H1 (cell line): ENCODE results near the gene SLC2A8. TPM values are rescaled to one million over a fixed set of nuclear protein-coding genes. Genes with fewer than 3 reads are reported as not detected.

Experiments
- CTCF ChIA-PET: fragments of 300-600 bp; sonication (Branson Sonifier 250); formaldehyde crosslinking; loops from one replicate; lab custom pipeline; 2021; ENCODE audit not compliant: partially characterized antibody; lab: Charles Lee
- POLR2A ChIA-PET: fragments of 300-600 bp; sonication (Branson Sonifier 250); formaldehyde crosslinking; loops from one replicate; lab custom pipeline; 2021; ENCODE audit warnings: inconsistent platforms; ENCODE audit not compliant: partially characterized antibody; lab: Charles Lee
- DNase-seq, 2 experiments: peaks; one replicate each; pipeline versions ENCODE4 v3.0.0 to v3.0.0-alpha.2; 2010 to 2022; ENCODE audit warnings: low spot score in 2 of 2, low read depth in 1 of 2, mixed read lengths in 1 of 2
- FAIRE-seq: peaks from 2 replicates; lab custom pipeline; 2011; peaks lifted over from hg19 to GRCh38; lab: Jason Lieb, UNC
- H2AFZ ChIP-seq: 2 replicates; pipeline ENCODE4 v1.8.1; 2012; ENCODE audit warnings: low read length, inconsistent platforms
- H2AK5ac ChIP-seq: 2 replicates; pipeline ENCODE4 v1.6.1; 2013; ENCODE audit warnings: low read depth, low read length
- H2BK120ac ChIP-seq: replicated peaks from 2 replicates; pipeline ENCODE3; 2013; ENCODE audit warnings: low read depth, low read length, inconsistent platforms
- H2BK12ac ChIP-seq: 2 replicates; pipeline ENCODE4 v1.6.1; 2013; ENCODE audit warnings: low read depth, low read length
- H2BK15ac ChIP-seq: 2 replicates; pipeline ENCODE4 v1.6.1; 2013; ENCODE audit warnings: low read length
- H2BK20ac ChIP-seq: 2 replicates; pipeline ENCODE4 v1.6.1; 2013; ENCODE audit warnings: low read length
- H2BK5ac ChIP-seq: 2 replicates; pipeline ENCODE4 v1.6.1; 2013; ENCODE audit warnings: low read depth, low read length
- H3K14ac ChIP-seq: 2 replicates; pipeline ENCODE4 v1.6.1; 2013; ENCODE audit warnings: inconsistent platforms; ENCODE audit not compliant: insufficient read length
- H3K18ac ChIP-seq: 2 replicates; pipeline ENCODE4 v1.6.1; 2013; ENCODE audit warnings: low read length; ENCODE audit errors: extremely low read depth
- H3K23ac ChIP-seq: 2 replicates; pipeline ENCODE4 v1.6.1; 2013; ENCODE audit warnings: inconsistent platforms; ENCODE audit not compliant: insufficient read length
- H3K23me2 ChIP-seq: 2 replicates; pipeline ENCODE4 v1.6.1; 2013; ENCODE audit warnings: low read depth, low read length
- H3K27ac ChIP-seq: 2 replicates; pipeline ENCODE4 v1.6.1; 2011; ENCODE audit warnings: low read depth, low read length, inconsistent platforms
- H3K27me3 ChIP-seq, 4 experiments: replicated peaks in 1 of 4; 1 replicate in 1 of 4; 2 replicates in 3 of 4; pipeline versions ENCODE4 v1.6.1 to v1.8.1; 2011 to 2013; ENCODE audit warnings: low read length in 3 of 4, mild to moderate bottlenecking in 3 of 4, inconsistent platforms in 2 of 4, mixed read lengths in 2 of 4, moderate library complexity in 1 of 4; ENCODE audit not compliant: control insufficient read depth in 3 of 4, insufficient read depth in 3 of 4; ENCODE audit errors: extremely low read depth in 1 of 4
- H3K36me3 ChIP-seq, 4 experiments: 2 replicates each; pipeline versions ENCODE4 v1.6.1 to v1.8.1; 2011 to 2013; ENCODE audit warnings: mild to moderate bottlenecking in 4 of 4, low read length in 3 of 4, moderate library complexity in 2 of 4, control low read depth in 1 of 4, inconsistent platforms in 1 of 4; ENCODE audit not compliant: insufficient read depth in 4 of 4, control insufficient read depth in 2 of 4
- H3K4ac ChIP-seq: replicated peaks from 2 replicates; pipeline ENCODE3; 2013; ENCODE audit warnings: low read length, low read depth, mixed read lengths, inconsistent platforms; ENCODE audit not compliant: insufficient read length
- H3K4me1 ChIP-seq, 4 experiments: replicated peaks in 1 of 4; 1 replicate in 1 of 4; 2 replicates in 3 of 4; pipeline versions ENCODE4 v1.6.1 to v1.8.1; 2011 to 2013; ENCODE audit warnings: low read length in 3 of 4, inconsistent platforms in 2 of 4, mixed read lengths in 1 of 4; ENCODE audit not compliant: insufficient read depth in 4 of 4, control insufficient read depth in 3 of 4
- H3K4me2 ChIP-seq, 2 experiments: 2 replicates each; pipeline versions ENCODE4 v1.6.1 to v1.8.1; 2011 to 2013; ENCODE audit warnings: low read depth in 2 of 2, low read length in 2 of 2, control low read depth in 1 of 2, inconsistent platforms in 1 of 2, mild to moderate bottlenecking in 1 of 2; ENCODE audit not compliant: insufficient read depth in 1 of 2
- H3K4me3 ChIP-seq, 4 experiments: fragments of 200-600, 300-600 bp in 1 of 4; sonication (generic), shearing (Covaris generic), sonication (Bioruptor Twin) in 1 of 4; 2 replicates each; pipeline versions ENCODE4 v1.5.1 to v1.8.1; 2011 to 2016; ENCODE audit warnings: low read length in 4 of 4, low read depth in 3 of 4, control low read depth in 2 of 4, inconsistent platforms in 2 of 4, mild to moderate bottlenecking in 2 of 4, mixed read lengths in 1 of 4, moderate library complexity in 1 of 4; ENCODE audit not compliant: insufficient read depth in 2 of 4; ENCODE audit errors: extremely low read depth in 1 of 4
- H3K56ac ChIP-seq: replicated peaks from 2 replicates; pipeline ENCODE3; 2013; ENCODE audit warnings: low read depth, mild to moderate bottlenecking, mixed read lengths, low read length, inconsistent platforms; ENCODE audit not compliant: insufficient read length
- H3K79me1 ChIP-seq: 2 replicates; pipeline ENCODE4 v1.6.1; 2013; ENCODE audit warnings: low read depth, low read length, control low read depth
- H3K79me2 ChIP-seq, 2 experiments: 2 replicates each; pipeline versions ENCODE4 v1.6.1 to v1.8.1; 2012 to 2013; ENCODE audit warnings: low read length in 2 of 2, mild to moderate bottlenecking in 2 of 2, inconsistent platforms in 1 of 2; ENCODE audit not compliant: insufficient read depth in 2 of 2, control insufficient read depth in 1 of 2
- H3K9ac ChIP-seq, 4 experiments: replicated peaks in 1 of 4; 1 replicate in 1 of 4; 2 replicates in 3 of 4; pipeline versions ENCODE4 v1.6.1 to v1.8.1; 2011 to 2013; ENCODE audit warnings: low read depth in 3 of 4, low read length in 3 of 4, control low read depth in 2 of 4, mild to moderate bottlenecking in 2 of 4, moderate library complexity in 2 of 4, inconsistent platforms in 1 of 4; ENCODE audit errors: extremely low read depth in 1 of 4
- H3K9me3 ChIP-seq, 2 experiments: 2 replicates each; pipeline versions ENCODE4 v1.6.1 to v1.8.1; 2012 to 2013; ENCODE audit warnings: mild to moderate bottlenecking in 2 of 2, moderate library complexity in 2 of 2, control low read depth in 1 of 2, inconsistent platforms in 1 of 2, low read depth in 1 of 2, low read length in 1 of 2, mixed read lengths in 1 of 2; ENCODE audit not compliant: insufficient read depth in 2 of 2
- H4K20me1 ChIP-seq, 2 experiments: replicated peaks in 1 of 2; 2 replicates each; pipeline versions ENCODE3 to v1.8.1; 2011 to 2013; ENCODE audit warnings: inconsistent platforms in 2 of 2, low read length in 2 of 2, mild to moderate bottlenecking in 1 of 2; ENCODE audit not compliant: insufficient read depth in 2 of 2, control insufficient read depth in 1 of 2
- H4K5ac ChIP-seq: 2 replicates; pipeline ENCODE4 v1.6.1; 2013; ENCODE audit warnings: low read length, low read depth, mixed read lengths, inconsistent platforms; ENCODE audit not compliant: insufficient read length
- H4K8ac ChIP-seq: 2 replicates; pipeline ENCODE4 v1.8.0; 2013; ENCODE audit warnings: mild to moderate bottlenecking, moderate library complexity, low read length, inconsistent platforms; ENCODE audit not compliant: insufficient read depth; ENCODE audit errors: extremely low read depth
- H4K91ac ChIP-seq: replicated peaks from 2 replicates; pipeline ENCODE3; 2013; ENCODE audit warnings: low read length, mixed read lengths, inconsistent platforms; ENCODE audit not compliant: insufficient read length
- KDM1A ChIP-seq: fragments of 200-600, 300-600 bp; sonication (generic); IDR thresholded peaks from 2 replicates; pipeline ENCODE4 v1.7.1; 2016; ENCODE audit warnings: mild to moderate bottlenecking, low read length, borderline replicate concordance
- RXRA ChIP-seq: IDR thresholded peaks from 2 replicates; pipeline ENCODE4 v1.6.1; 2011; ENCODE audit warnings: low read depth, mild to moderate bottlenecking, low read length, moderate library complexity; ENCODE audit not compliant: insufficient read depth
- YY1 ChIP-seq: IDR thresholded peaks from 2 replicates; pipeline ENCODE4 v1.6.1; 2011; ENCODE audit warnings: low read depth, mild to moderate bottlenecking, low read length
- WGBS, 2 experiments: shearing (Covaris generic) in 1 of 2; methylation state at CpG; one replicate each; pipeline versions ENCODE4 v1.1.6 to v1.1.7; 2013 to 2015; ENCODE audit warnings: low lambda C conversion rate in 2 of 2, mixed read lengths in 2 of 2, inconsistent platforms in 1 of 2, low coverage in 1 of 2, missing lambda C conversion rate in 1 of 2; ENCODE audit not compliant: insufficient replicate concordance in 2 of 2, insufficient coverage in 1 of 2, insufficient read length in 1 of 2; ENCODE audit errors: extremely low coverage in 1 of 2, missing lambda C conversion rate in 1 of 2; 5-methylcytosine and 5-hydroxymethylcytosine counted together
- polyA plus RNA-seq, 7 experiments: library from polyadenylated mRNA; depleted of rRNA in 3 of 7; stranded (reverse) in 5 of 7; unstranded in 2 of 7; fragments of >200 nt in 5 of 7; fragments of 200-250 nt in 2 of 7; gene quantifications; 1 replicate in 5 of 7; 2 replicates in 1 of 7; 4 replicates in 1 of 7; pipeline versions ENCODE4 v1.2.1 to v1.2.3, GENCODE V29; 2011 to 2013; ENCODE audit warnings: missing spikeins in 2 of 7, mixed read lengths in 2 of 7
- total RNA-seq: library from RNA; stranded (reverse); fragmentation: NEBNext Ultra II Directional; extraction: Animal tissue kit (Norgen Biotek cat#: 25700); gene quantifications from 2 replicates; pipeline ENCODE4 v1.2.1, GENCODE V29; 2021

SLC2A8 gene
- total and polyA plus RNA-seq, 2 of the 8 experiments (the other 6 are each of a cell fraction or from before 2014, with no cell fraction given): 24.6 to 36.4 TPM

- H3K79me2 ChIP-seq: peaks cover 7 to 44% of the 10 kb centered on the region in 2 experiments
- no peak overlapping the region for H3K27ac ChIP-seq
- no peak overlapping the region for H3K4me3 ChIP-seq
- H2BK20ac ChIP-seq: no peak overlapping the region
- H4K91ac ChIP-seq: no peak overlapping the region
- H3K79me1 ChIP-seq: peaks cover 2% of the 10 kb centered on the region; the same call in 1 of the 2 replicates
- no peak overlapping the region for H2BK15ac ChIP-seq
- H3K18ac ChIP-seq: no peak overlapping the region
- WGBS, 2 experiments: 90% methylated on average over 2 of the region's 2 CpGs; no CpG with 5 or more reads in 1 of the 2 experiments
- H2AFZ ChIP-seq: no peak overlapping the region
- POLR2A ChIA-PET: interaction anchor here (6.3 kb wide), 1 partner anchor 19 kb away, joined by 59 read pairs; no protein-coding TSS in a partner anchor
- H3K4me1 ChIP-seq: peaks cover 0 to 10% (median 5%) of the 10 kb centered on the region in 4 experiments; a peak in 4 of 7 replicates
- no peak overlapping the region for H2BK12ac ChIP-seq
- no peak overlapping the region for H3K23ac ChIP-seq
- H3K36me3 ChIP-seq: peaks cover 3 to 17% (median 8%) of the 10 kb centered on the region in 4 experiments
- CTCF ChIA-PET: no interaction called here
- no peak for FAIRE-seq
- no peaks in the 10 kb centered on the region for H3K9me3 ChIP-seq
- H2BK120ac ChIP-seq: no peak overlapping the region
- no peak overlapping the region for H3K9ac ChIP-seq
- H3K4me2 ChIP-seq: no peak overlapping the region
- no peaks in the 10 kb centered on the region for H3K27me3 ChIP-seq
- peaks cover 0 to 5% of the 10 kb centered on the region in 2 experiments for H4K20me1 ChIP-seq
- H2AK5ac ChIP-seq: no peak overlapping the region
- DNase-seq: no peak
- H2BK5ac ChIP-seq: no peak overlapping the region
- H3K23me2 ChIP-seq: peaks cover 13% of the 10 kb centered on the region
- H4K5ac ChIP-seq: no peak overlapping the region
- H3K14ac ChIP-seq: no peak overlapping the region
- no peak for TF ChIP-seq KDM1A
- TF ChIP-seq RXRA: no peak
- no peak for TF ChIP-seq YY1
- no peak overlapping the region for H3K56ac ChIP-seq
- H4K8ac ChIP-seq: no peak overlapping the region
- no peak overlapping the region for H3K4ac ChIP-seq
These were observed 29.8 kb downstream of the SLC2A8 start for GRCh38 chr9:127426756-127427155.
